Measurements from ENCODE around the gene ABCB10. TPM values are rescaled to one million over a fixed set of nuclear protein-coding genes. Genes with fewer than 3 reads are reported as not detected.
"Not testable (repeated sequence)": the region's sequence is repeated elsewhere in the genome, so short reads cannot be mapped to it uniquely, and the experiment has no call there.

The ABCB10 gene
- total and polyA plus RNA-seq, 2 experiments from 2014 or later: 4.7 to 9.7 TPM

- not testable (repeated sequence) for H3K27ac ChIP-seq (ENCODE audit: low read depth); H3K9me3 Mint-ChIP-seq; H3K27me3 Mint-ChIP-seq (ENCODE audit: insufficient read depth, low read depth, poor library complexity); ATAC-seq; H3K4me1 Mint-ChIP-seq; H3K9me2 ChIP-seq (ENCODE audit: insufficient read depth); H3K27ac Mint-ChIP-seq; H3K27me3 ChIP-seq (ENCODE audit: insufficient read depth); H3K4me1 ChIP-seq (ENCODE audit: insufficient read depth); H3K4me3 Mint-ChIP-seq; H4K20me1 ChIP-seq (replicated peaks; ENCODE audit: insufficient read depth); H2AFZ ChIP-seq; H3K79me2 ChIP-seq (replicated peaks; ENCODE audit: insufficient read depth); H3F3A ChIP-seq (replicated peaks; ENCODE audit: low read depth); H3K4me3 ChIP-seq; H3K4me2 ChIP-seq; DNase-seq (ENCODE audit: low spot score)
- H3K36me3 ChIP-seq (ENCODE audit: insufficient read depth): peaks cover 22% of the 10 kb centered on the region
- peaks cover 47% of the 10 kb centered on the region for H3K36me3 Mint-ChIP-seq (ENCODE audit: low read depth)
These were observed 82.6 kb downstream of the ABCB10 start for GRCh38 chr1:229475859-229476258.

GRCh38 chr1:229474509-229474908 is 84.0 kb downstream of the ABCB10 start:
- Histone ChIP-seq H3K27me3 (ENCODE audit: insufficient read depth) (no peaks in the 10 kb centered on the region), H3K4me3 (no peak overlapping the region), H3K27ac (ENCODE audit: low read depth) (no peak overlapping the region), H3K4me1 (ENCODE audit: insufficient read depth) (no peaks in the 10 kb centered on the region), H4K20me1 (replicated peaks; ENCODE audit: insufficient read depth) (peaks cover 8% of the 10 kb centered on the region), H3K4me2 (no peak overlapping the region), H2AFZ (no peak overlapping the region), H3K36me3 (ENCODE audit: insufficient read depth) (peaks cover 16% of the 10 kb centered on the region), H3K9me2 (ENCODE audit: insufficient read depth) (no peaks in the 10 kb centered on the region), H3K79me2 (replicated peaks; ENCODE audit: insufficient read depth) (no peaks in the 10 kb centered on the region), H3F3A (replicated peaks; ENCODE audit: low read depth) (no peaks in the 10 kb centered on the region)
- Mint-ChIP-seq H3K27me3 (ENCODE audit: insufficient read depth, low read depth, poor library complexity) (peaks cover 2% of the 10 kb centered on the region), H3K36me3 (ENCODE audit: low read depth) (peaks cover 56% of the 10 kb centered on the region), H3K27ac (no peak overlapping the region), H3K4me1 (no peaks in the 10 kb centered on the region), H3K9me3 (no peaks in the 10 kb centered on the region), H3K4me3 (no peak overlapping the region)
- DNase-seq (ENCODE audit: low spot score) (no peak), ATAC-seq (no peak)
- TF ChIP-seq JUNB (IDR thresholded peaks at IDR 0.05; ENCODE audit: unreplicated experiment): no peak
- no peak for TF ChIP-seq CTCF (conservative IDR thresholded peaks at IDR 0.05; ENCODE audit: low read depth in 2 of 2)
- TF ChIP-seq STAT1 (IDR thresholded peaks at IDR 0.05; ENCODE audit: unreplicated experiment): no peak
- TF ChIP-seq CREB1 (CRISPR knock-in tag; IDR thresholded peaks at IDR 0.05; ENCODE audit: low read depth): no peak
- TF ChIP-seq POLR2AphosphoS5 (IDR thresholded peaks at IDR 0.05; ENCODE audit: low read depth): no peak
- TF ChIP-seq EZH2phosphoT487 (IDR thresholded peaks at IDR 0.05; ENCODE audit: unreplicated experiment): no peak
- no peak for TF ChIP-seq ETS1 (IDR thresholded peaks at IDR 0.05)
- TF ChIP-seq NANOG (IDR thresholded peaks at IDR 0.05; ENCODE audit: borderline replicate concordance): no peak
- TF ChIP-seq ZNF331 (CRISPR knock-in tag; IDR thresholded peaks at IDR 0.05; ENCODE audit: low read depth): no peak
- no peak for TF ChIP-seq EZH2 (IDR thresholded peaks at IDR 0.05; ENCODE audit: low read depth, unreplicated experiment)
- no peak for TF ChIP-seq REST (IDR thresholded peaks at IDR 0.05; ENCODE audit: unreplicated experiment)

All from GM23338 (cell line).